Uterus (tissue), 2 donors: ENCODE measurements around the gene FRMD8.

ENCODE experiments used
- CTCF ChIP-seq, 4 experiments: fragments of 200-600 bp in 2 of 4; fragments of 450-650 bp in 2 of 4; sonication (generic) in 2 of 4; IDR thresholded peaks; one replicate each; pipeline ENCODE4 v1.5.1; 2016 to 2019; ENCODE audit warnings: antibody characterized with exemption in 4 of 4, mild to moderate bottlenecking in 2 of 4, moderate library complexity in 1 of 4
- POLR2A ChIP-seq, 2 donors: fragments of 450-650 bp; IDR thresholded peaks; one replicate each; pipeline ENCODE4 v1.6.1; 2016; ENCODE audit warnings: antibody characterized with exemption in 2 of 2, mild to moderate bottlenecking in 1 of 2, moderate library complexity in 1 of 2

GRCh38 chr11:65446446-65447277, 60.2 kb downstream of the FRMD8 start:
- TF ChIP-seq CTCF (IDR thresholded peaks at IDR 0.05) (no peak), POLR2A (IDR thresholded peaks at IDR 0.05) (no peak)
